ENCODE results near the gene SVIP.

The SVIP gene

GRCh38 chr11:22809893-22810292, 19.7 kb downstream of the SVIP start:
- in situ Hi-C loops (cut with HindIII; ENCODE audit: low pct_unique_long_range_greater_than_20kb, low sequenced_read_pairs): no loop called here
- TF ChIP-seq JUND (IDR thresholded peaks at IDR 0.05; ENCODE audit: low read depth): no peak
- no peak for DNase-seq (ENCODE audit: low read depth in 1 of 2, low spot score in 1 of 2)

GRCh38 chr11:22808571-22809197, 20.9 kb downstream of the SVIP start:
- no peak for TF ChIP-seq JUND (IDR thresholded peaks at IDR 0.05; ENCODE audit: low read depth)
- DNase-seq (ENCODE audit: low read depth in 1 of 2, low spot score in 1 of 2): no peak
- in situ Hi-C loops (cut with HindIII; ENCODE audit: low pct_unique_long_range_greater_than_20kb, low sequenced_read_pairs): no loop called here

- DNase-seq (ENCODE audit: low read depth in 1 of 2, low spot score in 1 of 2): no peak
- in situ Hi-C loops (cut with HindIII; ENCODE audit: low pct_unique_long_range_greater_than_20kb, low sequenced_read_pairs): no loop called here
- TF ChIP-seq JUND (IDR thresholded peaks at IDR 0.05; ENCODE audit: low read depth): no peak
Measured at GRCh38 chr11:22807855-22808570, 21.6 kb downstream of the SVIP start.

DNA sequence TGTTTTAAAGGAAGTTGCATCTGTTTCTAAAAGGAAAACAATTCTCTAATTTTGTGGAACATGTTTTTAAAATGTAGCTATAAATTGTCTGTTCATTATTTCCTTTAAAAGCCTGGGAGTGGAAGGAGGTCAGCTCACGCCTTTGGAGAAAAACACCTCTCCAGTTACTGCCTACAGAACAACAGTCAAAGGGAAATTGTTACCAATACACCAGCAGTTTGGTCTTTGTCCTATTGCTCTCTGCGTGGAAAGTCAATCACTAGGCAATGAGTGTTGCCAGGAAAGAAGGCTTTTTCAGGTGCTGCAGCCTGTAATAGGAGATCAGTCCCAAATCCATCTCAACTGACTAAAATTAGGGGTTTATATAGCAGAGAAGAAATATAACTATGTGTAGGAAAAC, 22.2 kb downstream of the SVIP start:
- no peak for TF ChIP-seq JUND (IDR thresholded peaks at IDR 0.05; ENCODE audit: low read depth)
- in situ Hi-C loops (cut with HindIII; ENCODE audit: low pct_unique_long_range_greater_than_20kb, low sequenced_read_pairs): no loop called here
- no peak for DNase-seq (ENCODE audit: low read depth in 1 of 2, low spot score in 1 of 2)

GRCh38 chr11:22802861-22803260, 26.7 kb downstream of the SVIP start:
- no peak for DNase-seq (ENCODE audit: low read depth in 1 of 2, low spot score in 1 of 2)
- no peak for TF ChIP-seq JUND (IDR thresholded peaks at IDR 0.05; ENCODE audit: low read depth)
- in situ Hi-C loops (cut with HindIII; ENCODE audit: low pct_unique_long_range_greater_than_20kb, low sequenced_read_pairs): no loop called here

GRCh38 chr11:22800482-22800881, 29.1 kb downstream of the SVIP start:
- TF ChIP-seq JUND (IDR thresholded peaks at IDR 0.05; ENCODE audit: low read depth): no peak
- in situ Hi-C loops (cut with HindIII; ENCODE audit: low pct_unique_long_range_greater_than_20kb, low sequenced_read_pairs): no loop called here
- DNase-seq (ENCODE audit: low read depth in 1 of 2, low spot score in 1 of 2): no peak

- TF ChIP-seq JUND (IDR thresholded peaks at IDR 0.05; ENCODE audit: low read depth): no peak
- no peak for DNase-seq (ENCODE audit: low read depth in 1 of 2, low spot score in 1 of 2)
- in situ Hi-C loops (cut with HindIII; ENCODE audit: low pct_unique_long_range_greater_than_20kb, low sequenced_read_pairs): no loop called here
Measured at GRCh38 chr11:22798901-22799300, 30.7 kb downstream of the SVIP start.

- no peak for DNase-seq (ENCODE audit: low read depth in 1 of 2, low spot score in 1 of 2)
- in situ Hi-C loops (cut with HindIII; ENCODE audit: low pct_unique_long_range_greater_than_20kb, low sequenced_read_pairs): no loop called here
- TF ChIP-seq JUND (IDR thresholded peaks at IDR 0.05; ENCODE audit: low read depth): no peak
Measured at GRCh38 chr11:22797047-22797446, 32.6 kb downstream of the SVIP start.

- no peak for DNase-seq (ENCODE audit: low read depth in 1 of 2, low spot score in 1 of 2)
- no peak for TF ChIP-seq JUND (IDR thresholded peaks at IDR 0.05; ENCODE audit: low read depth)
- in situ Hi-C loops (cut with HindIII; ENCODE audit: low pct_unique_long_range_greater_than_20kb, low sequenced_read_pairs): no loop called here
Measured at GRCh38 chr11:22795914-22796313, 33.7 kb downstream of the SVIP start.

DNA sequence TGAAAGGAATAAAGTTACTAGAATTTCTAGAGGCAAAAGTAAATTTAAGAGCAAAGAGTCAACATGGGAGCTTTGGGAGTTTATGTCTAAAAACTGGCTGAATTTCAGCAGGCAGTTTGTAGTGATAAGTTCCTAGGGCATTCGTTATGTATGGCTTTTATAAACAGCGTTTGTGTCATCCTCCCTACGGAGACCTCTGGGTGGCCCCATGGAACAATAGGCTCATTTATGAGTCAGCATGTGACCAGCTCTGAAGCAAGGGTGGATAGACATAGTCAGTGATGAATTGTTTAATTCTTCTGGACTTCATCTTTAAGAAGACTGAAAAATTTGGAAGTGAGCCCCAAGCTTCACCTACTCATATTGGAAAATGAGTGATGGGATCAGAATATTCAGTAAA, 37.1 kb downstream of the SVIP start:
- DNase-seq (ENCODE audit: low read depth in 1 of 2, low spot score in 1 of 2): peak in 1 of 2 experiments; percentile 20
- in situ Hi-C loops (cut with HindIII; ENCODE audit: low pct_unique_long_range_greater_than_20kb, low sequenced_read_pairs): no loop called here
- TF ChIP-seq JUND (IDR thresholded peaks at IDR 0.05; ENCODE audit: low read depth): no peak

DNA sequence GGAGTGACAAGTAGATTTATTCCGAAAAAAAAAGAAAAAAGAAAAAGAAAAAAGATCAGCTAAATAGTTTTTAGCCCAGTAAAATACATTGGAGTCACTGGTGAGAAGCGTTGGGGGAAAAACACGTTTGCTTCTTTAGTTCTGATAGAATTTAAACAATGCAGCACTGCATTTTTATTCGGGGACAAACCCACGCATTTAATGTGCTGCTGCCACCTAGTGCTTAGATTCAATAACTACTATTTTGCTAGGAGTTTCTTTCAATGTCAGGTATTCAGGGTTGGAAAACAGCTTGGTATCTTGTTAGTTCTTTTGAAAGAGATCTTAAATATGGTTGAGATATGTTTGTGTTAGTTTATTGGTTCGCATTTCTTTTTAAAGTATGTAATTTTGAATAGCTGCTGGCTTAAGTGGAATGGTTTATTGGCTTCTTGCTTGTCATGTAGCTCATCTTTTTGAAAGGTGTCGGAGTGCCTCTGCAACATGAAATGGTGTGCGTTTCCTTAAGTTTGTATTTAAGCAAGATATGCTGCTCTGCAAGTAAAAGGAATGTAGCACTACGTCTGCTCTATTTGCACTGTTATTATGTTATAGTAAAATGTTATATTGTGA, 41.9 kb downstream of the SVIP start:
- peak; percentile 26 to 73 for DNase-seq (ENCODE audit: low read depth in 1 of 2, low spot score in 1 of 2)
- no peak for TF ChIP-seq JUND (IDR thresholded peaks at IDR 0.05; ENCODE audit: low read depth)
- in situ Hi-C loops (cut with HindIII; ENCODE audit: low pct_unique_long_range_greater_than_20kb, low sequenced_read_pairs): no loop called here

DNA sequence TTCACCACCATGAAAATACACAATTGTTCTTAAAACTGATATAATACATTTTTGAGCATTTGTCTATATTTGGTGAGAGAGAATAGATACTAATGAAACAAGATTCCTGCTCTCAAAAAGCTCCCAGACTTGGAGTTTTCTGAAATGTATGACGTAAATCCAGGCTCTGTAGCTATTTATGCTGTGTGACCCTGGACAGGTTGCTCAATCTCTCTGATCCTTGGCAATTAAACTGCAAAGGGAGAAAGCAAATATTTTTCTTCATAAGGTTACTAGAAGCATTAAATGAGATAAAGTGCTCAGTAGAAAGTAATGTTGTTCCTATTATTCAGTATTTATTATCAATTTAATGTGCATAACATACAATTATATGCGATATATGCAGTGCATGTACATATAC, 42.5 kb downstream of the SVIP start:
- no peak for DNase-seq (ENCODE audit: low read depth in 1 of 2, low spot score in 1 of 2)
- in situ Hi-C loops (cut with HindIII; ENCODE audit: low pct_unique_long_range_greater_than_20kb, low sequenced_read_pairs): no loop called here
- TF ChIP-seq JUND (IDR thresholded peaks at IDR 0.05; ENCODE audit: low read depth): no peak

- TF ChIP-seq JUND (IDR thresholded peaks at IDR 0.05; ENCODE audit: low read depth): no peak
- in situ Hi-C loops (cut with HindIII; ENCODE audit: low pct_unique_long_range_greater_than_20kb, low sequenced_read_pairs): no loop called here
Measured at GRCh38 chr11:22786475-22786874, 43.1 kb downstream of the SVIP start.

More at GRCh38 chr11:22786475-22786874, 43.1 kb downstream of the SVIP start:
- DNase-seq (ENCODE audit: low read depth in 1 of 2, low spot score in 1 of 2): no peak

Measured in T47D (cell line).